Measurements from ENCODE around the gene NPSR1. TPM values are rescaled to one million over a fixed set of nuclear protein-coding genes. Genes with fewer than 3 reads are reported as not detected.
"Not testable (repeated sequence)": the region's sequence is repeated elsewhere in the genome, so short reads cannot be mapped to it uniquely, and the experiment has no call there.

Gene NPSR1
- polyA plus RNA-seq, 4 donors = not detected

- H3K4me1 ChIP-seq (ENCODE audit: control insufficient read depth in 3 of 3, insufficient read depth in 2 of 3, low read depth in 1 of 3, low read length in 2 of 3) = peaks cover 0 to 13% (median 0%) of the 10 kb centered on the region in 3 donors
- H3K4me3 ChIP-seq (ENCODE audit: low read depth in 1 of 3, low read length in 3 of 3) = no peak overlapping the region
- FAIRE-seq (no peak), DNase-seq (no peak)
- H3K27ac ChIP-seq (ENCODE audit: low read depth in 1 of 3, low read length in 2 of 3) = no peak overlapping the region
- no peaks in the 10 kb centered on the region for H3K36me3 ChIP-seq (ENCODE audit: control insufficient read depth in 3 of 3, insufficient read depth in 2 of 3, low read depth in 1 of 3, low read length in 3 of 3)
- 49 to 66% (median 63%) methylated on average over 2 of the region's 2 CpGs for WGBS, 3 donors
- no peaks in the 10 kb centered on the region for H3K27me3 ChIP-seq (ENCODE audit: control insufficient read depth in 3 of 3, insufficient read depth in 3 of 3, low read length in 3 of 3)
- H3K9me3 ChIP-seq (ENCODE audit: control insufficient read depth in 2 of 2, insufficient read depth in 1 of 2, low read depth in 1 of 2, low read length in 1 of 2) = no peaks in the 10 kb centered on the region
These were observed 104.7 kb downstream of the NPSR1 start for GRCh38 chr7:34762764-34763163.

GRCh38 chr7:34772296-34772938 lies 114.4 kb downstream of the NPSR1 start:
- no peak overlapping the region for H3K27ac ChIP-seq (ENCODE audit: low read depth in 1 of 3, low read length in 2 of 3)
- DNase-seq (no peak), FAIRE-seq (no peak)
- H3K36me3 ChIP-seq (ENCODE audit: control insufficient read depth in 3 of 3, insufficient read depth in 2 of 3, low read depth in 1 of 3, low read length in 3 of 3) = no peaks in the 10 kb centered on the region
- no peaks in the 10 kb centered on the region for H3K4me1 ChIP-seq (ENCODE audit: control insufficient read depth in 3 of 3, insufficient read depth in 2 of 3, low read depth in 1 of 3, low read length in 2 of 3)
- peaks cover 0 to 5% of the 10 kb centered on the region in 2 donors for H3K9me3 ChIP-seq (ENCODE audit: control insufficient read depth in 2 of 2, insufficient read depth in 1 of 2, low read depth in 1 of 2, low read length in 1 of 2)
- H3K4me3 ChIP-seq (ENCODE audit: low read depth in 1 of 3, low read length in 3 of 3) = no peak overlapping the region
- no peaks in the 10 kb centered on the region for H3K27me3 ChIP-seq (ENCODE audit: control insufficient read depth in 3 of 3, insufficient read depth in 3 of 3, low read length in 3 of 3)

- Histone ChIP-seq H3K4me1 (ENCODE audit: control insufficient read depth in 3 of 3, insufficient read depth in 2 of 3, low read depth in 1 of 3, low read length in 2 of 3) (no peaks in the 10 kb centered on the region), H3K27me3 (ENCODE audit: control insufficient read depth in 3 of 3, insufficient read depth in 3 of 3, low read length in 3 of 3) (no peaks in the 10 kb centered on the region), H3K9me3 (ENCODE audit: control insufficient read depth in 2 of 2, insufficient read depth in 1 of 2, low read depth in 1 of 2, low read length in 1 of 2) (peaks cover 0 to 12% of the 10 kb centered on the region in 2 donors), H3K4me3 (ENCODE audit: low read depth in 1 of 3, low read length in 3 of 3) (no peak overlapping the region), H3K27ac (ENCODE audit: low read depth in 1 of 3, low read length in 2 of 3) (no peak overlapping the region), H3K36me3 (ENCODE audit: control insufficient read depth in 3 of 3, insufficient read depth in 2 of 3, low read depth in 1 of 3, low read length in 3 of 3) (no peaks in the 10 kb centered on the region)
- 61 to 76% (median 67%) methylated on average over 1 of the region's 1 CpG for WGBS, 3 donors
- DNase-seq (no peak), FAIRE-seq (no peak)
These were observed 118.8 kb downstream of the NPSR1 start for GRCh38 chr7:34776748-34777358.

- Histone ChIP-seq H3K4me3 (ENCODE audit: low read depth in 1 of 3, low read length in 3 of 3) (no peak overlapping the region), H3K4me1 (ENCODE audit: control insufficient read depth in 3 of 3, insufficient read depth in 2 of 3, low read depth in 1 of 3, low read length in 2 of 3) (no peaks in the 10 kb centered on the region), H3K9me3 (ENCODE audit: control insufficient read depth in 2 of 2, insufficient read depth in 1 of 2, low read depth in 1 of 2, low read length in 1 of 2) (peaks cover 0 to 19% of the 10 kb centered on the region in 2 donors), H3K27me3 (ENCODE audit: control insufficient read depth in 3 of 3, insufficient read depth in 3 of 3, low read length in 3 of 3) (no peaks in the 10 kb centered on the region), H3K27ac (ENCODE audit: low read depth in 1 of 3, low read length in 2 of 3) (no peak overlapping the region), H3K36me3 (ENCODE audit: control insufficient read depth in 3 of 3, insufficient read depth in 2 of 3, low read depth in 1 of 3, low read length in 3 of 3) (no peaks in the 10 kb centered on the region)
- DNase-seq (no peak), FAIRE-seq (no peak)
- 59 to 64% (median 61%) methylated on average over 3 of the region's 3 CpGs for WGBS, 3 donors
These were observed 122.5 kb downstream of the NPSR1 start for GRCh38 chr7:34780546-34780945.

GRCh38 chr7:34787586-34787985 lies 129.6 kb downstream of the NPSR1 start:
- Histone ChIP-seq H3K9me3 (ENCODE audit: control insufficient read depth in 2 of 2, insufficient read depth in 1 of 2, low read depth in 1 of 2, low read length in 1 of 2) (peaks cover 0 to 2% of the 10 kb centered on the region in 2 donors), H3K4me3 (ENCODE audit: low read depth in 1 of 3, low read length in 3 of 3) (no peak overlapping the region), H3K27ac (ENCODE audit: low read depth in 1 of 3, low read length in 2 of 3) (no peak overlapping the region), H3K4me1 (ENCODE audit: control insufficient read depth in 3 of 3, insufficient read depth in 2 of 3, low read depth in 1 of 3, low read length in 2 of 3) (no peaks in the 10 kb centered on the region), H3K36me3 (ENCODE audit: control insufficient read depth in 3 of 3, insufficient read depth in 2 of 3, low read depth in 1 of 3, low read length in 3 of 3) (no peaks in the 10 kb centered on the region), H3K27me3 (ENCODE audit: control insufficient read depth in 3 of 3, insufficient read depth in 3 of 3, low read length in 3 of 3) (no peaks in the 10 kb centered on the region)
- FAIRE-seq (no peak), DNase-seq (no peak)
- 19 to 35% (median 34%) methylated on average over 1 of the region's 1 CpG for WGBS, 3 donors

GRCh38 chr7:34806831-34807230 lies 148.8 kb downstream of the NPSR1 start:
- Histone ChIP-seq H3K27me3 (ENCODE audit: control insufficient read depth in 3 of 3, insufficient read depth in 3 of 3, low read length in 3 of 3) (no peaks in the 10 kb centered on the region), H3K27ac (ENCODE audit: low read depth in 1 of 3, low read length in 2 of 3) (no peak overlapping the region), H3K4me1 (ENCODE audit: control insufficient read depth in 3 of 3, insufficient read depth in 2 of 3, low read depth in 1 of 3, low read length in 2 of 3) (no peaks in the 10 kb centered on the region), H3K9me3 (ENCODE audit: control insufficient read depth in 2 of 2, insufficient read depth in 1 of 2, low read depth in 1 of 2, low read length in 1 of 2) (peaks cover 0 to 7% of the 10 kb centered on the region in 2 donors), H3K36me3 (ENCODE audit: control insufficient read depth in 3 of 3, insufficient read depth in 2 of 3, low read depth in 1 of 3, low read length in 3 of 3) (no peaks in the 10 kb centered on the region), H3K4me3 (ENCODE audit: low read depth in 1 of 3, low read length in 3 of 3) (no peak overlapping the region)
- no peak for FAIRE-seq
- 48 to 63% (median 58%) methylated on average over 2 of the region's 2 CpGs for WGBS, 3 donors
- DNase-seq = no peak

- 78 to 92% (median 89%) methylated on average over 7 of the region's 7 CpGs for WGBS, 3 donors
- Histone ChIP-seq H3K9me3 (ENCODE audit: control insufficient read depth in 2 of 2, insufficient read depth in 1 of 2, low read depth in 1 of 2, low read length in 1 of 2) (peaks cover 0 to 7% of the 10 kb centered on the region in 2 donors), H3K4me1 (ENCODE audit: control insufficient read depth in 3 of 3, insufficient read depth in 2 of 3, low read depth in 1 of 3, low read length in 2 of 3) (no peaks in the 10 kb centered on the region), H3K36me3 (ENCODE audit: control insufficient read depth in 3 of 3, insufficient read depth in 2 of 3, low read depth in 1 of 3, low read length in 3 of 3) (no peaks in the 10 kb centered on the region), H3K4me3 (ENCODE audit: low read depth in 1 of 3, low read length in 3 of 3) (no peak overlapping the region), H3K27ac (ENCODE audit: low read depth in 1 of 3, low read length in 2 of 3) (no peak overlapping the region), H3K27me3 (ENCODE audit: control insufficient read depth in 3 of 3, insufficient read depth in 3 of 3, low read length in 3 of 3) (no peaks in the 10 kb centered on the region)
- FAIRE-seq (no peak), DNase-seq (no peak)
These were observed 149.7 kb downstream of the NPSR1 start for GRCh38 chr7:34807548-34808340.

- not testable (repeated sequence) for FAIRE-seq, DNase-seq
- WGBS, 3 donors = 45 to 57% (median 55%) methylated on average over 7 of the region's 7 CpGs
These were observed 156.3 kb downstream of the NPSR1 start for GRCh38 chr7:34814203-34814842.

More at GRCh38 chr7:34814203-34814842, 156.3 kb downstream of the NPSR1 start:
- not testable (repeated sequence) for H3K27ac ChIP-seq (ENCODE audit: low read depth in 1 of 3, low read length in 2 of 3); H3K27me3 ChIP-seq (ENCODE audit: control insufficient read depth in 3 of 3, insufficient read depth in 3 of 3, low read length in 3 of 3); H3K4me1 ChIP-seq (ENCODE audit: control insufficient read depth in 3 of 3, insufficient read depth in 2 of 3, low read depth in 1 of 3, low read length in 2 of 3); H3K4me3 ChIP-seq (ENCODE audit: low read depth in 1 of 3, low read length in 3 of 3); H3K36me3 ChIP-seq (ENCODE audit: control insufficient read depth in 3 of 3, insufficient read depth in 2 of 3, low read depth in 1 of 3, low read length in 3 of 3)
- peaks cover 0 to 11% of the 10 kb centered on the region in 2 donors for H3K9me3 ChIP-seq (ENCODE audit: control insufficient read depth in 2 of 2, insufficient read depth in 1 of 2, low read depth in 1 of 2, low read length in 1 of 2)

Measured in small intestine (tissue), 7 donors.